Subcutaneous abdominal adipose tissue (tissue), 5 donors: ENCODE data around the gene RAB44.
"Not testable (repeated sequence)": the region's sequence is repeated elsewhere in the genome, so short reads cannot be mapped to it uniquely, and the experiment has no call there.

ENCODE experiments used
- H3K27ac ChIP-seq: one replicate; pipeline ENCODE4 v1.7.0; 2013; ENCODE audit warnings: low read depth, mild to moderate bottlenecking, inconsistent platforms, low read length, moderate library complexity
- H3K27me3 ChIP-seq, 5 donors: one replicate each; pipeline ENCODE4 v1.7.0; 2013; ENCODE audit warnings: low read length in 5 of 5, inconsistent platforms in 1 of 5; ENCODE audit not compliant: control insufficient read depth in 5 of 5, insufficient read depth in 4 of 5
- H3K36me3 ChIP-seq, 5 donors: one replicate each; pipeline ENCODE4 v1.7.0; 2013; ENCODE audit warnings: low read length in 5 of 5; ENCODE audit not compliant: control insufficient read depth in 5 of 5, insufficient read depth in 5 of 5
- H3K4me1 ChIP-seq, 5 donors: one replicate each; pipeline ENCODE4 v1.7.0; 2013; ENCODE audit warnings: low read length in 5 of 5, mild to moderate bottlenecking in 3 of 5, moderate library complexity in 1 of 5; ENCODE audit not compliant: control insufficient read depth in 5 of 5, insufficient read depth in 5 of 5
- H3K4me3 ChIP-seq, 5 donors: one replicate each; pipeline ENCODE4 v1.7.0; 2013; ENCODE audit warnings: low read length in 5 of 5, low read depth in 1 of 5
- H3K9ac ChIP-seq, 5 donors: one replicate each; pipeline ENCODE4 v1.7.0; 2013; ENCODE audit warnings: low read length in 5 of 5, mild to moderate bottlenecking in 4 of 5, moderate library complexity in 3 of 5
- H3K9me3 ChIP-seq, 5 donors: one replicate each; pipeline ENCODE4 v1.7.0; 2013; ENCODE audit warnings: low read length in 5 of 5; ENCODE audit not compliant: control insufficient read depth in 5 of 5
- donor health status: healthy.
- donor health status: healthy.
- donor health status: healthy.
- donor health status: healthy.
- donor health status: healthy.

RAB44 gene

DNA sequence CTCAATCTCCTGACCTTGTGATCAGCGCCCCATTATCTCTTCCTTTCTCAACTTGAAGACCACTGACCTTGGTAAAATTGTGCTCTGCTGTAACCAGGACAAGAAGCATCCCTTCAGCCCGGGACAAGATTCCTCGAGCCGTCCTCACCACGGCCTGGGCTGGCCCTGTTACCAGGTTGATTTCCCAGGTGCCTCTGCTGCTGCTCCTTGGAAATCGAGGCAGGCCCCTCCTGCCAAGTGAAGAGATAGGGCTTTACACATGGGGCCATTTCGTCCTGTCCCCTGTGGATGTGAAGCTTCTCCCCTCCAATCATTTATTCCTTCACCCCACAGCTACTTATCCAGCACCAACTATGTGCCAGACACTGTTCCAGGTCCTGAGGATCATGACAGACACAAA is 21.5 kb downstream of the RAB44 start:
- Histone ChIP-seq H3K36me3 (no peaks in the 10 kb centered on the region), H3K27ac (no peak overlapping the region), H3K27me3 (peaks cover 0 to 9% (median 2%) of the 10 kb centered on the region in 5 donors), H3K4me1 (no peaks in the 10 kb centered on the region), H3K4me3 (no peak overlapping the region), H3K9me3 (no peaks in the 10 kb centered on the region), H3K9ac (no peak overlapping the region)

DNA sequence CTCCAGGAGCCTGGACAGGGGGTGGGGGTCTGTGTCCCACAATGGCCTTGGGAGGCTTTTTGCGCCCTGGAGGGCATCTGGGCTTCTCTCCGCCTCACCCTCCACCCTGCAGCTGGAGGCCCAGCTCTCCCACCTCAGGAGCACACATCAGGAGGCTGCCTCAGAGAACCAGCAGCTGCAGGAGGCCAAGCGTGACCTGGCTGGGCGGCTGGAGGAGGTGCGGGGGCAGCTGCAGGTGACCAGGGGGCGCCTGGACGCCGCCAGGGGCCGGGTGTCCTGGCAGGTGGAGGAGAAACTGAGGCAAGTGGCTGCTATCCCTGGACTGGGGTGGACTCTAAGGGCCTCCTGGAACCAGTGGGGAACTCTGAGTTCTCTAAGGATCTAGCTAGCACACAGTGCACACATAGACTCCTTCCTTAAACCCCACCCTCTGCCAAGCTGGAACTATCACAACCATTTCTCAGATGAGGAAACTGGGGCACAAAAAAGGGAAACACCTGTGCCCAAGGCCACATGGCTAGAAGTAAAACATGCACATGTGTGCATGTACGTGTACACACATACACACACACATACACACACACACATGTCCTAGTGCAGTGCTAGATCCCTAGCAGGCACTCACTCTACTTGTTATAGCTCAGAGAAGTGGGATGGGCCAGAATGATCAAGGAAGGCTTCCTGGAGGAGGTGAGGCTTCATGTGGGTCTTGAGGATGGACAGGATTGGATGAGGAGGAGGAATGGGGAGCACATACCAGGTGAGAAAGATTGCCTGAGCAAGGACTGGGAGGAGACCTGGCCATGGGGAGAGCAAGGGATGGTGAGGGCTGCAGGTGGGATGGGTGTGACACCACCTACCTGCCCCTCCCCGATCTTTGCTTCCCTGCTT is 22.9 kb downstream of the RAB44 start:
- Histone ChIP-seq H3K27me3 (peaks cover 0 to 9% (median 1%) of the 10 kb centered on the region in 5 donors), H3K36me3 (no peaks in the 10 kb centered on the region), H3K9me3 (no peaks in the 10 kb centered on the region), H3K27ac (no peak overlapping the region), H3K4me3 (no peak overlapping the region), H3K4me1 (no peaks in the 10 kb centered on the region), H3K9ac (no peak overlapping the region)

DNA sequence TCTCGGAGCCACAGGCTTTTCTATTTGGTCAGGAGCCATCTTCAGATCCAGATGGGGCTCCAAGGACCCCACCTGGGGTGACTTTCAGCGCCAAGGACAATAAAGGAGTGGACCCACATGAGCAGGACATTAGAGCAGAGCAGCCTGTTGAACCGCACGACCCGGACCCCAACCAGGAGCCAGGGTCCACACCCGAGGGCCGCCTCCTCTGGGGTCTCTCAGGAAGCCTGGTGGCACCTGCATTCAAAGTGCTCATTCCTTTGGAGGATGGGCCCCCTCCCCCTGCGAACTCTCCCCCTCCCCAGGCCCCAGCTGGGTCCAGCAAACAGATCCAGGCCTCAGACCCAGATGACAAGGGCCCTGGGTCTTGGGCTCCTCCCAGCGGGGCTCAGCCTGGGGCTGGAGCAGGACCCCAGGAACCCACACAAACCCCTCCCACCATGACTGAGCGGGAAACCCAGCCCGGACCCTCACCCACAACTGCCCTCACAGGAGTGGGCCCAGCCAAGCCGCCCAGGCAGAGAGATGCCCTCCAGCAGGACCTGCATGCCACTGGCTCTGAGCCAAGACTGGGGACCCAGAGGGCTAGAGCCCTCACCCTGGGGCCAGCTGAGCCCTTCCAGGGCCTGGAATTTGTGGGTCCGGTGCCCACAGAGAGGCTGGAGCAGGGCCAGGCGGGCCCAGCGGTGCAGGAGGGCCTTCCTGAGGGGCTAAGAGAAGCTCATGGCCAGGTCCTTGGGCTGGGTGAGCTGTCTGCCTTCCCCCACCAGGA is 23.9 kb downstream of the RAB44 start:
- Histone ChIP-seq H3K27ac (no peak overlapping the region), H3K36me3 (no peaks in the 10 kb centered on the region), H3K4me1 (no peaks in the 10 kb centered on the region)

GRCh38 chr6:36722365-36722764 is 24.7 kb downstream of the RAB44 start:
- Histone ChIP-seq H3K36me3 (no peaks in the 10 kb centered on the region), H3K27ac (no peak overlapping the region), H3K4me1 (no peaks in the 10 kb centered on the region), H3K9me3 (no peaks in the 10 kb centered on the region), H3K27me3 (peaks cover 0 to 4% (median 0%) of the 10 kb centered on the region in 5 donors), H3K4me3 (no peak overlapping the region), H3K9ac (no peak overlapping the region)

More for the DNA sequence above, 23.9 kb downstream of the RAB44 start:
- Histone ChIP-seq H3K9me3 (no peaks in the 10 kb centered on the region), H3K27me3 (peaks cover 0 to 7% (median 0%) of the 10 kb centered on the region in 5 donors), H3K9ac (no peak overlapping the region), H3K4me3 (no peak overlapping the region)

DNA sequence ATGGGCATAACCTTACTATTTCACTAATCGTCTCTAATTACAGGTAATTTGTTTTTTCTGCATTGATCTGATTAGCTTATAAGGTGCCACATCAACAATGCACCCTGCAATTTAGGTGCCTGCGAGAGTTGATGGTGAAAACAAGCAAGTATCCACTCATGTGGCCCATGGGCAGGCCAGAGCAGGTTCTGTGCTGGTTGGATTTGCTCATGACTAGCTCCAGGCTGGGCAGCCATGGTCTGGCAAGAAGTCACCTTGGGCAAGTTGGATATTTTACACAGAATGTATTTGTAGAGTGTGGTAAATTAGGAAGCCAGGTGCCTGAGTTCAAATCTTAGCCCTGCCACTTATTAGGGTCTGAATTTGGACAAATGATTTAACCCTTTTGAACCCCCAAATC is 25.3 kb downstream of the RAB44 start:
- no peak overlapping the region for H3K9ac ChIP-seq
- no peaks in the 10 kb centered on the region for H3K9me3 ChIP-seq
- no peaks in the 10 kb centered on the region for H3K36me3 ChIP-seq
- H3K4me1 ChIP-seq = no peaks in the 10 kb centered on the region
- H3K27ac ChIP-seq = no peak overlapping the region
- no peak overlapping the region for H3K4me3 ChIP-seq
- peaks cover 0 to 3% (median 0%) of the 10 kb centered on the region in 5 donors for H3K27me3 ChIP-seq

GRCh38 chr6:36723992-36724391 is 26.4 kb downstream of the RAB44 start:
- not testable (repeated sequence) for H3K4me1 ChIP-seq, H3K27ac ChIP-seq, H3K9ac ChIP-seq, H3K27me3 ChIP-seq, H3K9me3 ChIP-seq, H3K36me3 ChIP-seq, H3K4me3 ChIP-seq

DNA sequence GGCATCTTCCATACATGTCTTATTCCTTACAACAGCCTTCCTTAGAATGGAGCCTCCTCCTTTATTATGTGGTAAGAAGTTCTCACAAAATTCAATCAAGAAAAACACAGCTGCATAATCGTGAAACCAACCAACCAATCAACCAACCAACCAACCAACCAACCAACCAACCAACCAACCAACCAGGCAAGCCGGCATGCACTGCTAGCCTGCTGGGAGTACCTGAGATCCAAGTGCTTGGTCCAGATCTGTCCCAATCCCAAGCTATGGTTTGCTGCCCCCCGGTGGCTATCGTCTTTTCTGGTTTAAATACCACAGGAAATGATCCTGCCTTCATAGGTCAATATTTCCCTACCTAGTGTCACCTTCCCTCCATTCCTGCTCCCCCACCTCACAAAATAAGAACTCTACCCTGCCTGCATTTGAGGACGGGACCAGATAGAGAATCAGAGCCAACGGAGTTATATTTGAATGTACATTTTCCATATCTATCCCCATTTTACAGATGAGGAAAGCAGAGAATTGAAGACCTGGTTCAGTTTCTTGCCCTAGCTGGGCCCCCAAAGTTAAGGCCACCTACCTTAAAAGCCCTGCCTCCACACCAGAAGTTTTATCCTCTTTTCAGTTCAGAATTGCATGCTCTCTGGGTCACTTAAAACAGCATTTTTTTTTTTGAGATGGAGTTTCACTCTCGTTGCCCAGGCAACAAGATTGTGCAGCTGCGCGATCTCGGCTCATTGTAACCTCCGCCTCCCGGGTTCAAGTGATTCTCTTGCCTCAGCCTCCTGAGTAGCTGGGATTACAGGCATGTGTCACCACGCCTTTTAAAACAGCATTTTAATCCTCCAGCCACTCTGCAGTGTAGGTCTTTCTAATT is 27.1 kb downstream of the RAB44 start:
- no peaks in the 10 kb centered on the region for H3K36me3 ChIP-seq
- H3K4me3 ChIP-seq = no peak overlapping the region
- H3K27me3 ChIP-seq = peaks cover 0 to 3% (median 0%) of the 10 kb centered on the region in 5 donors
- H3K9ac ChIP-seq = no peak overlapping the region
- H3K27ac ChIP-seq = no peak overlapping the region
- no peaks in the 10 kb centered on the region for H3K9me3 ChIP-seq
- H3K4me1 ChIP-seq = peaks cover 4 to 13% (median 6%) of the 10 kb centered on the region in 5 donors

DNA sequence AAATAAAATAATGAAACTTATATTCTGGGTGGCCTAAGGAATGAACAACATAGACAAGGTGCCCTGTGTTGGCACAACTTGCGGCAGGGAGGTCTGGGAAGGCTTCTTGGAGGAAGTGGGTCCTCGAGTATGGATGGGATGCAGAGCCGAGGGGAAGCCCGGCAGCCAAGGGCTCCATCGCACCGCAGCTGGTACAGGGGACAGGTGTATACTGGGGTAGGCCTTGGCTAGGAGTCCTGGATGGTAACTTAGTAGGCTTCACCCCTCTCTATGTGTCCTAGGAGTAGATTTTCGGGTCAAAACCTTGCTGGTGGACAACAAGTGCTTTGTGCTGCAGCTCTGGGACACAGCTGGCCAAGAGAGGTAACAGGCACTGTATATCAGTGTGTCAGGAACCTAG is 28.0 kb downstream of the RAB44 start:
- Histone ChIP-seq H3K9me3 (no peaks in the 10 kb centered on the region), H3K27ac (no peak overlapping the region), H3K9ac (no peak overlapping the region), H3K36me3 (no peaks in the 10 kb centered on the region), H3K27me3 (peaks cover 0 to 3% (median 0%) of the 10 kb centered on the region in 5 donors), H3K4me3 (no peak overlapping the region), H3K4me1 (peaks cover 4 to 13% (median 6%) of the 10 kb centered on the region in 5 donors)

- Histone ChIP-seq H3K9me3 (no peaks in the 10 kb centered on the region), H3K9ac (no peak overlapping the region), H3K27ac (no peak overlapping the region), H3K27me3 (peaks cover 0 to 3% (median 0%) of the 10 kb centered on the region in 5 donors), H3K4me3 (no peak overlapping the region), H3K4me1 (peaks cover 4 to 13% (median 6%) of the 10 kb centered on the region in 5 donors), H3K36me3 (no peaks in the 10 kb centered on the region)
These were observed 29.9 kb downstream of the RAB44 start for GRCh38 chr6:36727505-36728021.
